GM10266 (cell line): Measurements from ENCODE around the gene IRAK1BP1.
"Not testable (repeated sequence)": the region's sequence is repeated elsewhere in the genome, so short reads cannot be mapped to it uniquely, and the experiment has no call there.

Experiments
- DNase-seq: peaks from one replicate; pipeline ENCODE4 v3.0.0; 2012; ENCODE audit errors: extremely low spot score
- CTCF ChIP-seq: IDR thresholded peaks from 2 replicates; pipeline ENCODE4 v1.5.1; 2012; ENCODE audit warnings: mild to moderate bottlenecking, low read depth; ENCODE audit not compliant: control insufficient read depth, insufficient read depth; ENCODE audit errors: missing control alignments

IRAK1BP1 gene

GRCh38 chr6:78911218-78911940 is 44.0 kb downstream of the IRAK1BP1 start:
- TF ChIP-seq CTCF, result no peak
- no peak for DNase-seq

- DNase-seq, result no peak
- no peak for TF ChIP-seq CTCF
These were observed 49.1 kb downstream of the IRAK1BP1 start for GRCh38 chr6:78916411-78916810.

- TF ChIP-seq CTCF, result no peak
- no peak for DNase-seq
These were observed 50.4 kb downstream of the IRAK1BP1 start for GRCh38 chr6:78917788-78918187.

GRCh38 chr6:78921168-78921567 is 53.8 kb downstream of the IRAK1BP1 start:
- DNase-seq, result not testable (repeated sequence)

GRCh38 chr6:78925317-78925716 is 58.0 kb downstream of the IRAK1BP1 start:
- no peak for DNase-seq
- TF ChIP-seq CTCF, result no peak

GRCh38 chr6:78935553-78935952 is 68.2 kb downstream of the IRAK1BP1 start:
- no peak for DNase-seq

GRCh38 chr6:78936515-78936914 is 69.2 kb downstream of the IRAK1BP1 start:
- no peak for DNase-seq
- no peak for TF ChIP-seq CTCF

More at GRCh38 chr6:78935553-78935952, 68.2 kb downstream of the IRAK1BP1 start:
- TF ChIP-seq CTCF, result no peak

GRCh38 chr6:78942446-78942845 is 75.1 kb downstream of the IRAK1BP1 start:
- TF ChIP-seq CTCF, result no peak
- no peak for DNase-seq
